ENCODE data around the gene FUOM. TPM values are rescaled to one million over a fixed set of nuclear protein-coding genes. Genes with fewer than 3 reads are reported as not detected.

Gene FUOM
- total and polyA plus RNA-seq, 2 of the 8 experiments (the other 6 are each of a cell fraction or from before 2014, with no cell fraction given) = 22.0 to 30.4 TPM

- no peak overlapping the region for H2BK20ac ChIP-seq (ENCODE audit: low read length)
- ChIA-PET POLR2A (ENCODE audit: partially characterized antibody) (interaction anchor here (6.0 kb wide), 1 partner anchor 10 kb away, joined by 25 read pairs; the partner anchor contains the start of gene PAOX), CTCF (ENCODE audit: partially characterized antibody) (interaction anchor here (1.6 kb wide), 1 partner anchor 60 kb away, joined by 5 read pairs; no protein-coding TSS in a partner anchor)
- no peak overlapping the region for H3K14ac ChIP-seq (ENCODE audit: insufficient read length)
- H3K23me2 ChIP-seq (ENCODE audit: low read depth, low read length) = no peaks in the 10 kb centered on the region; the same call in 1 of the 2 replicates
- H4K91ac ChIP-seq (replicated peaks; ENCODE audit: insufficient read length, low read length) = no peak overlapping the region
- H3K4me1 ChIP-seq (replicated peaks in 1 of 4; ENCODE audit: control insufficient read depth in 3 of 4, insufficient read depth in 4 of 4, low read length in 3 of 4) = peaks cover 0 to 3% (median 0%) of the 10 kb centered on the region in 4 experiments; a peak in 2 of 7 replicates
- no peak overlapping the region for H3K4ac ChIP-seq (replicated peaks; ENCODE audit: insufficient read length, low read depth, low read length)
- H3K9ac ChIP-seq (replicated peaks in 1 of 4; ENCODE audit: extremely low read depth in 1 of 4, low read depth in 3 of 4, low read length in 3 of 4) = no peak overlapping the region
- no peak overlapping the region for H3K4me2 ChIP-seq (ENCODE audit: insufficient read depth in 1 of 2, low read depth in 2 of 2, low read length in 2 of 2)
- no peaks in the 10 kb centered on the region for H3K9me3 ChIP-seq (ENCODE audit: insufficient read depth in 2 of 2, low read depth in 1 of 2, low read length in 1 of 2)
- no peak overlapping the region for H3K4me3 ChIP-seq (ENCODE audit: extremely low read depth in 1 of 4, insufficient read depth in 2 of 4, low read depth in 3 of 4, low read length in 4 of 4)
- 93% methylated on average over 39 of the region's 39 CpGs; no CpG with 5 or more reads in 1 of the 2 experiments for WGBS, 2 experiments (ENCODE audit: extremely low coverage in 1 of 2, insufficient coverage in 1 of 2, insufficient read length in 1 of 2, insufficient replicate concordance in 2 of 2, low coverage in 1 of 2, low lambda C conversion rate in 2 of 2, missing lambda C conversion rate in 1 of 2)
- H4K8ac ChIP-seq (ENCODE audit: extremely low read depth, insufficient read depth, low read length) = no peak overlapping the region
- no peaks in the 10 kb centered on the region for H4K20me1 ChIP-seq (replicated peaks in 1 of 2; ENCODE audit: control insufficient read depth in 1 of 2, insufficient read depth in 2 of 2, low read length in 2 of 2)
- H3K27ac ChIP-seq (ENCODE audit: low read depth, low read length) = no peak overlapping the region
- H2BK120ac ChIP-seq (replicated peaks; ENCODE audit: low read depth, low read length) = no peak overlapping the region
- H3K79me1 ChIP-seq (ENCODE audit: low read depth, low read length) = no peaks in the 10 kb centered on the region
- no peaks in the 10 kb centered on the region for H3K36me3 ChIP-seq (ENCODE audit: control insufficient read depth in 2 of 4, insufficient read depth in 4 of 4, low read length in 3 of 4)
- H3K27me3 ChIP-seq (replicated peaks in 1 of 4; ENCODE audit: control insufficient read depth in 3 of 4, extremely low read depth in 1 of 4, insufficient read depth in 3 of 4, low read length in 3 of 4) = no peaks in the 10 kb centered on the region
- DNase-seq (ENCODE audit: low read depth in 1 of 2, low spot score in 2 of 2) = no peak
- H2BK12ac ChIP-seq (ENCODE audit: low read depth, low read length) = no peak overlapping the region
- no peak overlapping the region for H3K23ac ChIP-seq (ENCODE audit: insufficient read length)
- no peak overlapping the region for H2AFZ ChIP-seq (ENCODE audit: low read length)
- no peak overlapping the region for H2BK5ac ChIP-seq (ENCODE audit: low read depth, low read length)
- no peak overlapping the region for H4K5ac ChIP-seq (ENCODE audit: insufficient read length, low read depth, low read length)
- no peak overlapping the region for H2BK15ac ChIP-seq (ENCODE audit: low read length)
- H2AK5ac ChIP-seq (ENCODE audit: low read depth, low read length) = no peak overlapping the region
- no peak for FAIRE-seq
- H3K56ac ChIP-seq (replicated peaks; ENCODE audit: insufficient read length, low read depth, low read length) = no peak overlapping the region
- H3K18ac ChIP-seq (ENCODE audit: extremely low read depth, low read length) = no peak overlapping the region
- H3K79me2 ChIP-seq (ENCODE audit: control insufficient read depth in 1 of 2, insufficient read depth in 2 of 2, low read length in 2 of 2) = no peaks in the 10 kb centered on the region
- TF ChIP-seq CHD2 (IDR thresholded peaks at IDR 0.05; ENCODE audit: low read length) (no peak), TCF12 (IDR thresholded peaks at IDR 0.05; ENCODE audit: low read depth, low read length) (no peak), TEAD4 (IDR thresholded peaks at IDR 0.05; ENCODE audit: low read depth, low read length) (no peak), SIX5 (IDR thresholded peaks at IDR 0.05; ENCODE audit: low read depth, low read length) (no peak), SAP30 (IDR thresholded peaks at IDR 0.05; ENCODE audit: insufficient read depth, insufficient replicate concordance, low read length) (no peak), POU5F1 (IDR thresholded peaks at IDR 0.05; ENCODE audit: low read depth, low read length) (no peak), SIRT6 (IDR thresholded peaks at IDR 0.05; ENCODE audit: low read length) (no peak), MAFK (IDR thresholded peaks at IDR 0.05; ENCODE audit: low read depth, low read length) (no peak), TAF1 (IDR thresholded peaks at IDR 0.05; ENCODE audit: low read depth, low read length) (no peak), KDM5A (IDR thresholded peaks at IDR 0.05; ENCODE audit: low read length) (no peak), CBX5 (IDR thresholded peaks at IDR 0.05; ENCODE audit: low read depth, low read length) (no peak), RFX5 (IDR thresholded peaks at IDR 0.05; ENCODE audit: borderline replicate concordance, low read depth, low read length) (no peak), CTBP2 (IDR thresholded peaks at IDR 0.05; ENCODE audit: borderline replicate concordance, insufficient read depth, insufficient read length, low read length) (no peak)
Observed at GRCh38 chr10:133388973-133389818, 31.4 kb upstream of the FUOM start.
